Adrenal gland (tissue), 12 donors: Measurements from ENCODE around the gene HS3ST2. TPM values are rescaled to one million over a fixed set of nuclear protein-coding genes. Genes with fewer than 3 reads are reported as not detected.
"Not testable (repeated sequence)": the region's sequence is repeated elsewhere in the genome, so short reads cannot be mapped to it uniquely, and the experiment has no call there.

ENCODE experiments used
- DNase-seq, 7 donors: peaks; one replicate each; pipeline ENCODE4 v3.0.0-alpha.2; 2019 to 2020
- H3K27ac ChIP-seq, 5 donors: fragments of 200-600 bp; sonication (generic) in 4 of 5; 1 replicate in 3 of 5; 2 replicates in 2 of 5; pipeline versions ENCODE4 v1.5.1 to v1.8.0; 2016 to 2020; ENCODE audit warnings: mild to moderate bottlenecking in 1 of 5
- H3K27me3 ChIP-seq: fragments of 200-600 bp; 2 replicates; pipeline ENCODE4 v1.8.0; 2021
- H3K36me3 ChIP-seq, 2 donors: fragments of 200-600 bp; replicated peaks in 1 of 2; 1 replicate in 1 of 2; 2 replicates in 1 of 2; pipeline versions ENCODE4 v1.5.1 to v1.8.0; 2018 to 2022
- H3K4me1 ChIP-seq, 2 donors: fragments of 200-600 bp; replicated peaks in 1 of 2; 1 replicate in 1 of 2; 2 replicates in 1 of 2; pipeline versions ENCODE4 v1.5.1 to v1.8.0; 2018 to 2021
- H3K4me3 ChIP-seq, 4 donors: fragments of 200-600 bp; sonication (generic) in 3 of 4; one replicate each; pipeline ENCODE4 v1.5.1; 2016 to 2018
- H3K9me3 ChIP-seq, 3 donors: fragments of 200-600 bp; sonication (generic) in 1 of 3; replicated peaks in 1 of 3; 1 replicate in 2 of 3; 2 replicates in 1 of 3; pipeline versions ENCODE4 v1.5.1 to v1.8.0; 2016 to 2021
- POLR2A ChIP-seq, 2 donors: fragments of 450-650 bp; IDR thresholded peaks; one replicate each; pipeline ENCODE4 v1.6.1; 2017; ENCODE audit warnings: antibody characterized with exemption in 2 of 2, mild to moderate bottlenecking in 2 of 2, moderate library complexity in 1 of 2
- WGBS, 4 donors: extraction: QIAGEN DNeasy Blood & Tissue Kit in 2 of 4; methylation state at CpG; one replicate each; pipeline versions ENCODE4 v1.1.5 to v1.1.7; 2013 to 2017; 5-methylcytosine and 5-hydroxymethylcytosine counted together
- intact Hi-C, 2 donors: fragments of 100-400 bp; cut with DNase I; formaldehyde crosslinking; loops; one replicate each; pipeline versions ENCODE4 v1.14.1 to v1.15.0; 2022 to 2023
- polyA plus RNA-seq, 3 donors: library from polyadenylated mRNA; stranded (reverse); fragments of 200-250 nt in 2 of 3; fragments of 350-450 nt in 1 of 3; fragmentation: Illumina TruSeq in 1 of 3; extraction: RNeasy Lipid Tissue Mini Kit (QIAGEN cat#74804) in 1 of 3; gene quantifications; one replicate each; pipeline ENCODE4 v1.2.3, GENCODE V29; 2013 to 2014
- total RNA-seq, 9 donors: library from RNA; depleted of rRNA in 4 of 9; stranded (reverse); fragments of >200 nt in 4 of 9; fragments of 120-200 nt in 1 of 9; fragmentation: NEBNext Ultra II Directional in 1 of 9; extraction: Animal tissue kit (Norgen Biotek cat#: 25700) in 1 of 9; gene quantifications; one replicate each; pipeline versions ENCODE4 v1.1.0 to v1.2.4, GENCODE V29; 2013 to 2023
- TF ChIP-seq, protein P1 (sequence below), 6 experiments: fragments of 450-650 bp in 4 of 6; fragments of 200-600 bp in 2 of 6; sonication (generic) in 1 of 6; IDR thresholded peaks; 1 replicate in 5 of 6; 2 replicates in 1 of 6; pipeline versions ENCODE4 v1.5.1 to v1.8.0; 2016 to 2021; ENCODE audit warnings: antibody characterized with exemption in 6 of 6, mild to moderate bottlenecking in 2 of 6, moderate library complexity in 1 of 6
- donor health status: healthy with polysubstance abuse.
- donor health status: Bipolar disorder and iron deficiency.
- donor health status: DM: yes; HTN: yes; CAD: no.
- donor health status: DM: no; HTN: no; CAD: no.
- donor health status: DM: no; HTN: no; CAD: no.
- donor health status: DM: yes; HTN: yes; CAD: no.

The HS3ST2 gene
- total and polyA plus RNA-seq, 12 donors: 0.06 to 11.5 (median 2.6) TPM

DNA sequence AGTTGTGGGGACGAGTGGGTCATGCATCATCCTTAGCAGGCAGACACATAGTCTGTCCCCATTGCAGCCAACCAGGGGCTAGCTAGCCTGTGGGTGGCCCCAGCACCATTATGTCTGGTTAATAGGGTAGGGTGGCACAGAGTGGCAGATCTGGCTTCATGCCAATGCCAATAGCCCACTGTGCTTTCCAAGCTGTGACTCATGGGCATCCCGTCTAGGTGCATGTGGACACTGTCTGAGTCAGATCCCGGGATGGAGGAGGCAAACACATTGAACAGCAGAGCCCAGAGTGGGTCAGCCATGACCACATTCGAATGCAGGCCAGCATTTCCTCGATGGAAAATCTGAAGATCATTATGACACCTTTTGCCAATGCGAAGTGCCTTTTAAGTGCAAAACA is 2.5 kb downstream of the HS3ST2 start:
- Histone ChIP-seq H3K36me3 (no peaks in the 10 kb centered on the region), H3K27me3 (peaks cover 33% of the 10 kb centered on the region), H3K9me3 (no peaks in the 10 kb centered on the region), H3K4me1 (no peaks in the 10 kb centered on the region), H3K27ac (no peak overlapping the region), H3K4me3 (no peak overlapping the region)
- WGBS, 4 donors: 59 to 74% (median 64%) methylated on average over 6 of the region's 6 CpGs
- no peak for TF ChIP-seq POLR2A (IDR thresholded peaks at IDR 0.05)
- TF ChIP-seq, protein P1, sequence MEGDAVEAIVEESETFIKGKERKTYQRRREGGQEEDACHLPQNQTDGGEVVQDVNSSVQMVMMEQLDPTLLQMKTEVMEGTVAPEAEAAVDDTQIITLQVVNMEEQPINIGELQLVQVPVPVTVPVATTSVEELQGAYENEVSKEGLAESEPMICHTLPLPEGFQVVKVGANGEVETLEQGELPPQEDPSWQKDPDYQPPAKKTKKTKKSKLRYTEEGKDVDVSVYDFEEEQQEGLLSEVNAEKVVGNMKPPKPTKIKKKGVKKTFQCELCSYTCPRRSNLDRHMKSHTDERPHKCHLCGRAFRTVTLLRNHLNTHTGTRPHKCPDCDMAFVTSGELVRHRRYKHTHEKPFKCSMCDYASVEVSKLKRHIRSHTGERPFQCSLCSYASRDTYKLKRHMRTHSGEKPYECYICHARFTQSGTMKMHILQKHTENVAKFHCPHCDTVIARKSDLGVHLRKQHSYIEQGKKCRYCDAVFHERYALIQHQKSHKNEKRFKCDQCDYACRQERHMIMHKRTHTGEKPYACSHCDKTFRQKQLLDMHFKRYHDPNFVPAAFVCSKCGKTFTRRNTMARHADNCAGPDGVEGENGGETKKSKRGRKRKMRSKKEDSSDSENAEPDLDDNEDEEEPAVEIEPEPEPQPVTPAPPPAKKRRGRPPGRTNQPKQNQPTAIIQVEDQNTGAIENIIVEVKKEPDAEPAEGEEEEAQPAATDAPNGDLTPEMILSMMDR (IDR thresholded peaks at IDR 0.05): no peak
- intact Hi-C loops: no loop called here
- peak in 2 of 7 donors; percentile 21 to 56 for DNase-seq

DNA sequence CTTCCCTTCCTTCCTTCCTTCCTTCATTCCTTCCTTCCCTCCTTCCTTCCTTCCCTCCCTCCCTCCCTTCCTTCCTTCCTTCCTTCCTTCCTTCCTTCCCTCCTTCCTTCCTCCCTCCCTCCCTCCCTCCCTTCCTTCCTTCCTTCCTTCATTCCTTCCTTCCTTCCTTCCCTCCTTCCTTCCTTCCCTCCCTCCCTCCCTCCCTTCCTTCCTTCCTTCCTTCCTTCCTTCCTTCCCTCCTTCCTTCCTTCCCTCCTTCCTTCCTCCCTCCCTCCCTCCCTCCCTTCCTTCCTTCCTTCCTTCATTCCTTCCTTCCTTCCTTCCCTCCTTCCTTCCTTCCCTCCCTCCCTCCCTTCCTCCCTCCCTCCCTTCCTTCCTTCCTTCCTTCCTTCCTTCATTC is 4.8 kb downstream of the HS3ST2 start:
- H3K4me3 ChIP-seq, DNase-seq, intact Hi-C loops, H3K36me3 ChIP-seq, H3K27ac ChIP-seq, H3K4me1 ChIP-seq, H3K9me3 ChIP-seq: not testable (repeated sequence)
- H3K27me3 ChIP-seq: peaks cover 24% of the 10 kb centered on the region

DNA sequence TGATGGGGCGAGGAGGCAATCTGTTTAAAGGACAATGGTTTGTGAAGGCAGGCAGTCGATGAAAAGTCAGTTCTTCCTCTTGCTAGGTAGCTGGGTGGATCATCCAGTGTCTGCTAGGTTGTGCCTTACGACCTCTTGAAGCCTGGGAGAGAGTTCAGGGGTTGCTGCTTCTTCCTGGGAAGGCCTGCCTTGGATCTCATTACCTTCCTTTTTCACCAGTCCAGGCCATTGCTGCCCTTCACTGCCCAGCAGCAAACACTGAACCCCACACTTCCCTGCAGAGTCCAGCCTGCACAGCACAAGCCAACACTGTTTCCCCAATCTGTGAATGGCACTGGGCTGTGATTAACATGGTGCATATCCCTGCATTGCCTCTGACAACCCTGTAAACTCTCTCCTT is 24.7 kb downstream of the HS3ST2 start:
- DNase-seq: no peak
- Histone ChIP-seq H3K4me1 (no peaks in the 10 kb centered on the region), H3K4me3 (no peak overlapping the region), H3K27ac (no peak overlapping the region), H3K36me3 (no peaks in the 10 kb centered on the region), H3K9me3 (no peaks in the 10 kb centered on the region), H3K27me3 (no peaks in the 10 kb centered on the region)
- 42 to 70% (median 60%) methylated on average over 3 of the region's 3 CpGs for WGBS, 4 donors
- intact Hi-C loops: no loop called here
- TF ChIP-seq POLR2A (IDR thresholded peaks at IDR 0.05): no peak
- TF ChIP-seq, protein P1 (IDR thresholded peaks at IDR 0.05): no peak

DNA sequence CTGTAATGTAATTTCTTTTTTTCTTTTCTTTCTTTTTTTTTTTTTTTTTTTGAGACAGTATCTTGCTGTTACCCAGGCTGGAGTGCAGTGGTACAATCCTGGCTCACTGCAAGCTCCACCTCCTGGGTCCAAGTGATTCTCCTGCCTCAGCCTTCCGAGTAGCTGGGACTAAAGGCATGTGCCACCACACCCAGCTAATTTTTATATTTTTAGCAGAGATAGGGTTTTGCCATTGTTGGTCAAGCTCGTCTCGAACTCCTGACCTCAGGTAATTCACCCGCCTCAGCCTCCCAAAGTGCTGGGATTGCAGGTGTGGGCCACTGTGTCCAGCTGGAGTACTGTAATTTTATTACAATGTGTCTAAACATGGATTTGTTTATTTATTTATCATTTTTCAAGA is 28.1 kb downstream of the HS3ST2 start:
- H3K36me3 ChIP-seq, H3K27ac ChIP-seq, H3K9me3 ChIP-seq, intact Hi-C loops, H3K4me3 ChIP-seq, H3K4me1 ChIP-seq, H3K27me3 ChIP-seq, DNase-seq: not testable (repeated sequence)
- 72 to 84% (median 76%) methylated on average over 4 of the region's 4 CpGs for WGBS, 4 donors

DNA sequence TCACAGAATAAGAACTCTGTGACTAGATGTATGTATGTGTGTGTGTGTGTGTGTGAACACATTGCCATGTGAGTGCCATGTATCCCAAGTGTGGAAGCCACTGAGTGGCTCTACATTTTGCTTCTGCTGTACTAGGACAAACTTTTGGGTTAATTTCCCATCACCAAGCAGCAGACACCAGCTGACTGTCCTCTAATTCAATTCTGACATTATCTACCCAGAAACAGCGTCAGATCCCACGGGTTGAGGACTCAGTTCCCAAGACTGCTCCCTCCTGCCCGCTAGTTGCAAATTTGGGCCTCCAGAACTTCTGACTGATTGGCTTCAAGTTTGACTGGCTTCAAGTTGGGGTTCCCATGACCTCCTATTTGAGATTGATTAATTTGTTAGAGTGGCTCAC is 29.2 kb downstream of the HS3ST2 start:
- peak in 1 of 7 donors; percentile 58 for DNase-seq
- no peak overlapping the region for H3K27ac ChIP-seq
- no peaks in the 10 kb centered on the region for H3K9me3 ChIP-seq
- no peaks in the 10 kb centered on the region for H3K36me3 ChIP-seq
- WGBS, 4 donors: 70 to 72% (median 70%) methylated on average over 3 of the region's 3 CpGs
- H3K4me3 ChIP-seq: no peak overlapping the region
- H3K4me1 ChIP-seq: no peaks in the 10 kb centered on the region
- intact Hi-C loops: no loop called here
- H3K27me3 ChIP-seq: no peaks in the 10 kb centered on the region
- TF ChIP-seq, protein P1 (IDR thresholded peaks at IDR 0.05): no peak
- TF ChIP-seq POLR2A (IDR thresholded peaks at IDR 0.05): no peak
